BJ (cell line): Measurements from ENCODE around the gene NUP50. TPM values are rescaled to one million over a fixed set of nuclear protein-coding genes. Genes with fewer than 3 reads are reported as not detected.
A peak's percentile ranks its signal among the peaks of the same experiment; 100 is the strongest.

Experiments used
- CTCF ChIA-PET: fragments of 350-600 bp; formaldehyde crosslinking; extraction: SDS; loops from one replicate; lab custom pipeline; 2021; ENCODE audit warnings: antibody characterized with exemption, inconsistent platforms; lab: Yijun Ruan, JAX
- POLR2A ChIA-PET: fragments of 300-600 bp; sonication (Branson Sonifier 250); formaldehyde crosslinking; extraction: SDS; loops from one replicate; lab custom pipeline; 2021; ENCODE audit warnings: antibody characterized with exemption; lab: Charles Lee
- DNase-seq: peaks from one replicate; pipeline ENCODE4 v3.0.0-alpha.2; 2011; ENCODE audit warnings: low read depth
- H3K27me3 ChIP-seq: 2 replicates; pipeline ENCODE4 v1.6.0; 2011; ENCODE audit warnings: low read length; ENCODE audit not compliant: control insufficient read depth, insufficient read depth
- H3K36me3 ChIP-seq: 2 replicates; pipeline ENCODE4 v1.5.1; 2011; ENCODE audit warnings: low read length; ENCODE audit not compliant: control insufficient read depth, insufficient read depth
- H3K4me3 ChIP-seq: 2 replicates; pipeline ENCODE4 v1.5.1; 2011; ENCODE audit warnings: low read depth, mild to moderate bottlenecking, control low read depth, low read length
- polyA plus RNA-seq: library from polyadenylated mRNA; depleted of rRNA; stranded (reverse); fragments of >200 nt; gene quantifications from 2 replicates; pipeline ENCODE4 v1.2.3, GENCODE V29; 2011
- TF ChIP-seq, protein P1 (sequence below): IDR thresholded peaks from 2 replicates; pipeline ENCODE4 v1.5.1; 2011; ENCODE audit warnings: low read depth, mild to moderate bottlenecking, control low read depth, inconsistent platforms, low read length, moderate library complexity; ENCODE audit not compliant: insufficient read depth

Gene NUP50
- polyA plus RNA-seq, 1 experiment = 12.4 TPM

DNA sequence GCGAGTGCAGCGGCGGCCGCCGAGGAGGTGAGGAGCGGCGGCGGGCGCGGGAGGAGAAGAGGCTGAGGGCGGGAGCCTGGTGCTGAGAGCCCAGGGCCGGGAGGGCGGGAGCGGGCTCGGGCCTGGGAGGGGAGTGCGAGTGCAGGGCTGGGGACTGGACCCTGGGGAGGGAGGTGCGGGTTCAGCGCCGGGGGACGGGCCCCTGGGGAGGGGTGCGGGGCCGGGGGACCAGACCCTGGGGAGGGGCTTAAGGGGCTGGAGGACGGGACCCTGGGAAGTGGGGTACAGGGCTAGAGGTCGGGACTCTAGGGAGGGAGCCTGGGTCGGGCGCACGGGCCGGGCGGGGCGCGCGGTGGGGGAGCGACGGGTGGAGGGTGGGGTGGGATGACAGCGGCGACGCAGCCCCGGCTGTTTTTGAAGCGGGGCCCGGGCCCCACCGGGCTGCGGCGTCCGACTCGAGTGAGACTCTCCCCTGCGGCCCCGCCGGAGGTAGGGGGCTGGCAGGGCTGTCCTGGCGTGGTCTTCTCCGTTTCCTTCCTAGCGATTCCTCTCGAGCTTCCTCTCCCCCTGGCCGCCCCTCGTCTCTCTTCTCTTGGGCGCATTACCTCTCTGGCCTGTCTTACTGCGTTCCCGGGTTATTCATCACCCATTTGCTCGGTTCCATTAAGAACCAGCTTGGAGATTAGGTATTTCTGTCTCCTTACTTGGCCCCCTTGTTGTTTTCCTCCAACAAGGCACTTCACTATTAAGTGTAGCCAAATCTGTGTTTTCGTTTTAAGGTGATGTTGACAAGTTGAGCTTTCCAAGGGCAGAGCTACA is 754 bp downstream of the NUP50 start:
- no peak for DNase-seq
- CTCF ChIA-PET = interaction anchor here (0.7 to 3.6 kb wide), 4 partner anchors 9 to 104 kb away, joined by 3 to 18 read pairs (median 4); no protein-coding TSS in a partner anchor
- Histone ChIP-seq H3K36me3 (peaks cover 4% of the 10 kb centered on the region), H3K4me3 (peak overlapping the region; percentile 89), H3K27me3 (no peaks in the 10 kb centered on the region)
- POLR2A ChIA-PET = interaction anchor here (0.6 kb wide), 3 partner anchors 15 to 70 kb away, joined by 3 to 4 read pairs (median 4); no protein-coding TSS in a partner anchor
- TF ChIP-seq, protein P1, sequence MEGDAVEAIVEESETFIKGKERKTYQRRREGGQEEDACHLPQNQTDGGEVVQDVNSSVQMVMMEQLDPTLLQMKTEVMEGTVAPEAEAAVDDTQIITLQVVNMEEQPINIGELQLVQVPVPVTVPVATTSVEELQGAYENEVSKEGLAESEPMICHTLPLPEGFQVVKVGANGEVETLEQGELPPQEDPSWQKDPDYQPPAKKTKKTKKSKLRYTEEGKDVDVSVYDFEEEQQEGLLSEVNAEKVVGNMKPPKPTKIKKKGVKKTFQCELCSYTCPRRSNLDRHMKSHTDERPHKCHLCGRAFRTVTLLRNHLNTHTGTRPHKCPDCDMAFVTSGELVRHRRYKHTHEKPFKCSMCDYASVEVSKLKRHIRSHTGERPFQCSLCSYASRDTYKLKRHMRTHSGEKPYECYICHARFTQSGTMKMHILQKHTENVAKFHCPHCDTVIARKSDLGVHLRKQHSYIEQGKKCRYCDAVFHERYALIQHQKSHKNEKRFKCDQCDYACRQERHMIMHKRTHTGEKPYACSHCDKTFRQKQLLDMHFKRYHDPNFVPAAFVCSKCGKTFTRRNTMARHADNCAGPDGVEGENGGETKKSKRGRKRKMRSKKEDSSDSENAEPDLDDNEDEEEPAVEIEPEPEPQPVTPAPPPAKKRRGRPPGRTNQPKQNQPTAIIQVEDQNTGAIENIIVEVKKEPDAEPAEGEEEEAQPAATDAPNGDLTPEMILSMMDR = no peak

DNA sequence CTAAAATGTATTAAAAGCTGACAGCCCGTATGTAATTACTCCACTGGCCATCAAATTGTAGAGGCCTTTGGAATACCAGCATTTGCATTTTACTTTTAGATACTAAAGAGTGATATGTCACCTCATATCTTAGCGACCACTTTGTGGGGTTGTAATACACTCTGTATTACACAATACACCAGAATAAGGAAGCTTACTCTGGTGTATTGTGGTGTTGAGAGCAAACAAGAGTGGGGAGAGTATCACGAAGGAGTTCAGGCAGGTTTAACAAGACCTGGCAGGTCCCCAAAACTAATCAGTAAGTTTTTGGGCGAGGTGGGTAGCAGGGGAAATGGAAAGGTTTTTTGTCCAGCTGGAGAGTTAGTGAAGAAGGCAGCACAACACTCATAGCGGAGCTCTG is 3.2 kb downstream of the NUP50 start:
- H3K4me3 ChIP-seq = no peak overlapping the region
- ChIA-PET CTCF (interaction anchor here (1.1 kb wide), 1 partner anchor 27 kb away, joined by 3 read pairs; no protein-coding TSS in a partner anchor), POLR2A (no interaction called here)
- peaks cover 9% of the 10 kb centered on the region for H3K36me3 ChIP-seq
- no peaks in the 10 kb centered on the region for H3K27me3 ChIP-seq
- TF ChIP-seq, protein P1 = no peak
- no peak for DNase-seq

DNA sequence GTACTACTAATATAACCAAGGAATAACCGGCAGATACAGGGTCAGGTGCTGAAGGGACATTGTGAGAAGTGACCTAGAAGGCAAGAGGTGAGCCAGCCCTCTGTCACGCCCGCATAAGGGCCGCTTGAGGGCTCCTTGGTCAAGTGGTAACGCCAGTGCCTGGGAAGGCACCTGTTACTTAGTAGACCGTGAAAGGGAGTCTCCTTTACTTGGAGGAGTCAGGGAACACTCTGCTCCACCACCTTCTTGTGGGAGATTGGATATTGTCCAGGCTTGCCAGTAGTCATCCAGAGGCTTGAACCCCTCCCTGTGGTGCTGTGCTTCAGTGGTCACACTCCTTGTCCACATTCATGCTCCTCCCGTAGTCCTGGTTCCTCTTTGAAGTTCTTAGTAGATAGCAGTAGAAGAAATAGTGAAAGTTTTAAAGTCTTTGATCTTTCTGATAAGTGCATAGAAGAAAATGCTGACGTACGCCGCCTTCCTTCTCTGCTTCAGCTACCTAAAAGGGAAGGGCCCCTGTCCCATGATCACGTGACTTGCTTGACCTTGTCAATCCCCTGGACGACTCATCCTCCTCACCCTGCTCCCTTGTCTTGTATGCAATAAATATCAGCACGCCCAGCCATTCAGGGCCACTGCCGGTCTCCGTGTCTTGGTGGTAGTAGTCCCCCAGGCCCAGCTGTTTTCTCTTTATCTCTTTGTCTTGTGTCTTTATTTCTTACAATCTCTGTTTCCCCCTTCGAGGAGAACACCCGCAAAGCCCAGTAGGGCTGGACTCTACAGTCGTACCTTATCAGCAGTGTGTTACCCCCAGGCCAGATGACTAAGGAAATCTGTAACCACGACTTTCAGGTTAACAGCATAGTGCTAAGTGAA is 6.1 kb downstream of the NUP50 start:
- POLR2A ChIA-PET = no interaction called here
- TF ChIP-seq, protein P1 = no peak
- Histone ChIP-seq H3K27me3 (no peaks in the 10 kb centered on the region), H3K4me3 (no peak overlapping the region), H3K36me3 (peaks cover 17% of the 10 kb centered on the region)
- CTCF ChIA-PET = no interaction called here
- no peak for DNase-seq

DNA sequence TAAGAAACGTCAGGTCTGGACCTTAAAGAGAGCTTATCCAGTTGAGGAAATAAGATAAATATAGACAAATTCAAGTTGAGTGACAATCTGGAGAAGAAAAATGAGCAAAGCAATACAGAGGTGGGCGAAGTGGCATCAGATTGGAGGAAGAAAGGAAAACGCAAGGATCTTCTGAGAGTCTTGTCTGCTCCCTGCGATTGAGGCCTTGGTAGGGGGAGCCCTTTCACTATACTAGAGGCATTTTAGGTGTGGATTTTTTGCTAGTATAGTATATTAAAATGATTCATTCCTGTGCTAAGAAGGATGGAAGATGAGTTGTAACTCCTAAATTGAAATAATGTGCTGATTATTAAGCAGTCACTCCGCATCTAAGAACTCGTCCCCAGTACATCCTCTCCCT is 8.1 kb downstream of the NUP50 start:
- peaks cover 21% of the 10 kb centered on the region for H3K36me3 ChIP-seq
- TF ChIP-seq, protein P1 = no peak
- DNase-seq = no peak

More for the DNA sequence above, 8.1 kb downstream of the NUP50 start:
- H3K27me3 ChIP-seq = no peaks in the 10 kb centered on the region
- ChIA-PET POLR2A (no interaction called here), CTCF (interaction anchor here (1.0 kb wide), 1 partner anchor 71 kb away, joined by 3 read pairs; no protein-coding TSS in a partner anchor)
- H3K4me3 ChIP-seq = no peak overlapping the region
